B cell (primary cell): ENCODE measurements around the gene PRRT1. TPM values are rescaled to one million over a fixed set of nuclear protein-coding genes. Genes with fewer than 3 reads are reported as not detected.

Experiments
- ATAC-seq: fragments of 200-7000 bp; cut with Tn5 transposase; one replicate; pipeline ENCODE4 v1.10.0; 2021; ENCODE audit warnings: low read depth, mild to moderate bottlenecking, moderate number of reproducible peaks, moderate library complexity
- CTCF ChIA-PET: fragments of 350-600 bp; sonication (Branson Sonifier 250); formaldehyde crosslinking; loops from one replicate; lab custom pipeline; 2021; ENCODE audit warnings: antibody characterized with exemption, inconsistent platforms; lab: Charles Lee
- POLR2A ChIA-PET: fragments of 350-600 bp; sonication (Branson Sonifier 250); formaldehyde crosslinking; loops from one replicate; lab custom pipeline; 2021; ENCODE audit warnings: antibody characterized with exemption; lab: Charles Lee
- DNase-seq: peaks from one replicate; pipeline ENCODE4 v3.0.0; 2013
- H2AFZ ChIP-seq: 2 replicates; pipeline ENCODE4 v1.6.1; 2012; ENCODE audit warnings: mild to moderate bottlenecking, low read depth, low read length; ENCODE audit not compliant: insufficient read depth, poor library complexity, severe bottlenecking
- H3K27ac ChIP-seq, 2 donors: 1 replicate in 1 of 2; 2 replicates in 1 of 2; pipeline ENCODE4 v1.5.1; 2012 to 2013; ENCODE audit warnings: low read length in 2 of 2, mild to moderate bottlenecking in 2 of 2, moderate library complexity in 1 of 2
- H3K27me3 ChIP-seq, 4 experiments: fragments of 200-600 bp in 1 of 4; sonication (generic) in 1 of 4; replicated peaks in 1 of 4; 1 replicate in 2 of 4; 2 replicates in 2 of 4; pipeline versions ENCODE4 v1.6.1 to v1.7.0; 2013 to 2016; ENCODE audit warnings: low read length in 3 of 4, mild to moderate bottlenecking in 2 of 4, mixed read lengths in 1 of 4, moderate library complexity in 1 of 4; ENCODE audit not compliant: insufficient read depth in 4 of 4, control insufficient read depth in 3 of 4; ENCODE audit errors: control extremely low read depth in 1 of 4
- H3K36me3 ChIP-seq, 2 experiments: replicated peaks in 1 of 2; 1 replicate in 1 of 2; 2 replicates in 1 of 2; pipeline versions ENCODE4 v1.6.1 to v1.7.1; 2013; ENCODE audit warnings: low read length in 1 of 2; ENCODE audit not compliant: insufficient read depth in 2 of 2, control insufficient read depth in 1 of 2; ENCODE audit errors: control extremely low read depth in 1 of 2, extremely low read depth in 1 of 2
- H3K4me1 ChIP-seq, 2 donors: fragments of 200-600 bp in 1 of 2; sonication (generic) in 1 of 2; 1 replicate in 1 of 2; 2 replicates in 1 of 2; pipeline versions ENCODE4 v1.5.1 to v1.6.1; 2013 to 2017; ENCODE audit warnings: low read length in 2 of 2; ENCODE audit not compliant: control insufficient read depth in 2 of 2, insufficient read depth in 2 of 2
- H3K4me2 ChIP-seq: replicated peaks from 2 replicates; pipeline ENCODE3; 2012; ENCODE audit warnings: mild to moderate bottlenecking, low read depth, low read length; ENCODE audit not compliant: poor library complexity, severe bottlenecking
- H3K4me3 ChIP-seq, 5 experiments: fragments of 200-600 bp in 1 of 5; sonication (generic) in 1 of 5; 1 replicate in 3 of 5; 2 replicates in 2 of 5; pipeline versions ENCODE4 v1.5.1 to v1.7.0; 2011 to 2016; ENCODE audit warnings: low read length in 4 of 5, mild to moderate bottlenecking in 4 of 5, low read depth in 2 of 5, control low read depth in 1 of 5, moderate library complexity in 1 of 5; ENCODE audit not compliant: insufficient read depth in 1 of 5; ENCODE audit errors: control extremely low read depth in 1 of 5, extremely low read depth in 1 of 5
- H3K79me2 ChIP-seq: fragments of 200-600 bp; sonication (generic); one replicate; pipeline ENCODE4 v1.6.0; 2016; ENCODE audit warnings: low read length; ENCODE audit not compliant: control insufficient read depth, insufficient read depth
- H3K9ac ChIP-seq: fragments of 200-600 bp; sonication (generic); 2 replicates; pipeline ENCODE4 v1.6.1; 2017; ENCODE audit warnings: mild to moderate bottlenecking, low read length, moderate library complexity
- H3K9me3 ChIP-seq, 3 donors: one replicate each; pipeline versions ENCODE4 v1.6.1 to v1.7.1; 2013; ENCODE audit warnings: low read length in 2 of 3; ENCODE audit not compliant: control insufficient read depth in 2 of 3, insufficient read depth in 1 of 3; ENCODE audit errors: control extremely low read depth in 1 of 3
- H4K20me1 ChIP-seq: 2 replicates; pipeline ENCODE4 v1.6.0; 2012; ENCODE audit warnings: mild to moderate bottlenecking, low read length; ENCODE audit not compliant: insufficient read depth, control insufficient read depth, poor library complexity, severe bottlenecking
- H3K27ac Mint-ChIP-seq: one replicate; pipeline ENCODE4 v1.8.0; 2021; ENCODE audit warnings: mixed read lengths
- H3K27me3 Mint-ChIP-seq: one replicate; pipeline ENCODE4 v1.8.0; 2021; ENCODE audit warnings: mixed read lengths
- H3K4me1 Mint-ChIP-seq: one replicate; pipeline ENCODE4 v1.8.0; 2021; ENCODE audit warnings: mixed read lengths
- H3K4me3 Mint-ChIP-seq: one replicate; pipeline ENCODE4 v1.8.0; 2021; ENCODE audit warnings: mixed read lengths
- H3K9me3 Mint-ChIP-seq: one replicate; pipeline ENCODE4 v1.8.0; 2022; ENCODE audit warnings: mixed read lengths; ENCODE audit not compliant: insufficient read depth
- EZH2 ChIP-seq: IDR thresholded peaks from 2 replicates; pipeline ENCODE4 v1.6.1; 2012; ENCODE audit warnings: borderline replicate concordance, low read depth, mild to moderate bottlenecking, moderate library complexity, low read length; ENCODE audit not compliant: insufficient read depth, poor library complexity, severe bottlenecking
- WGBS: methylation state at CpG from one replicate; pipeline ENCODE4 v1.1.5; 2013; ENCODE audit warnings: missing lambda C conversion rate; ENCODE audit not compliant: insufficient coverage; 5-methylcytosine and 5-hydroxymethylcytosine counted together
- intact Hi-C: fragments of 100-400 bp; cut with micrococcal nuclease; formaldehyde crosslinking; loops from one replicate; pipeline ENCODE4 v1.10.0; 2022
- polyA plus RNA-seq: library from polyadenylated mRNA; depleted of rRNA; stranded (reverse); fragments of >200 nt; gene quantifications from 2 replicates; pipeline ENCODE4 v1.2.3, GENCODE V29; 2012
- total RNA-seq, 2 donors: library from RNA; stranded (reverse); fragments of 120-200 nt in 1 of 2; gene quantifications; 1 replicate in 1 of 2; 2 replicates in 1 of 2; pipeline versions ENCODE4 v1.2.3 to v1.2.4, GENCODE V29; 2013 to 2022
- TF ChIP-seq, protein P1 (sequence below): fragments of 200-600 bp; IDR thresholded peaks from one replicate; pipeline ENCODE4 v1.8.0; 2022; ENCODE audit warnings: antibody characterized with exemption, mild to moderate bottlenecking

PRRT1 gene
- total and polyA plus RNA-seq, 2 donors (not counting 1 experiment from before 2014, with no cell fraction given), result not detected

DNA sequence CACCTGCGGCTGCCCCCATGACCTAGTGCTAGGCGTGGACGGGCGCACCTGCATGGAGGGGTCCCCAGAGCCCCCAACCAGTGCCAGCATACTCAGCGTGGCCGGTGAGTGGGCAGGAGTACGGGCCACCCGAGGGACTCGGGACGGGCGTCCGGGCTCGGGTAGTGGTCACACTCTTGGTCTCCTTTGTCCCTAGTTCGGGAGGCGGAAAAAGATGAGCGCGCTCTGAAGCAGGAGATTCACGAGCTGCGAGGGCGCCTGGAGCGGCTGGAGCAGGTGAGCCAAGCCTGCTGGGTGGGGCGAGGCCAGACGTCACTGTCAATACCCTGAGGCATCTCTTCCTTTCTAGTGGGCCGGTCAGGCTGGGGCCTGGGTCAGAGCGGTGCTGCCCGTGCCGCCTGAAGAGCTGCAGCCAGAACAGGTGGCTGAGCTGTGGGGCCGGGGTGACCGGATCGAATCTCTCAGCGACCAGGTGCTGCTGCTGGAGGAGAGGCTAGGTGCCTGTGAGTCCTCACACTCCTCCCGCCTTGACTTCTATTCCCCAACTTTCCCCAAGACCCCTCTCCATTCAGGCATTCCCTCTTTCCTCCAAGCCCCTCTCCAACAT lies 15.5 kb upstream of the PRRT1 start:
- H3K27me3 ChIP-seq, result no peaks in the 10 kb centered on the region
- H3K4me3 Mint-ChIP-seq, result no peak overlapping the region
- H3K9me3 ChIP-seq, result no peaks in the 10 kb centered on the region
- ChIA-PET POLR2A (no interaction called here), CTCF (no interaction called here)
- H3K9me3 Mint-ChIP-seq, result no peaks in the 10 kb centered on the region
- peaks cover 0 to 6% of the 10 kb centered on the region in 2 donors for H3K4me1 ChIP-seq
- WGBS, result 96% methylated on average over 32 of the region's 32 CpGs
- no peak overlapping the region for H3K9ac ChIP-seq
- H2AFZ ChIP-seq, result no peak overlapping the region
- H3K27ac ChIP-seq, result no peak overlapping the region
- no peak overlapping the region for H3K4me3 ChIP-seq
- no peak overlapping the region for H3K27ac Mint-ChIP-seq
- TF ChIP-seq, protein P1, sequence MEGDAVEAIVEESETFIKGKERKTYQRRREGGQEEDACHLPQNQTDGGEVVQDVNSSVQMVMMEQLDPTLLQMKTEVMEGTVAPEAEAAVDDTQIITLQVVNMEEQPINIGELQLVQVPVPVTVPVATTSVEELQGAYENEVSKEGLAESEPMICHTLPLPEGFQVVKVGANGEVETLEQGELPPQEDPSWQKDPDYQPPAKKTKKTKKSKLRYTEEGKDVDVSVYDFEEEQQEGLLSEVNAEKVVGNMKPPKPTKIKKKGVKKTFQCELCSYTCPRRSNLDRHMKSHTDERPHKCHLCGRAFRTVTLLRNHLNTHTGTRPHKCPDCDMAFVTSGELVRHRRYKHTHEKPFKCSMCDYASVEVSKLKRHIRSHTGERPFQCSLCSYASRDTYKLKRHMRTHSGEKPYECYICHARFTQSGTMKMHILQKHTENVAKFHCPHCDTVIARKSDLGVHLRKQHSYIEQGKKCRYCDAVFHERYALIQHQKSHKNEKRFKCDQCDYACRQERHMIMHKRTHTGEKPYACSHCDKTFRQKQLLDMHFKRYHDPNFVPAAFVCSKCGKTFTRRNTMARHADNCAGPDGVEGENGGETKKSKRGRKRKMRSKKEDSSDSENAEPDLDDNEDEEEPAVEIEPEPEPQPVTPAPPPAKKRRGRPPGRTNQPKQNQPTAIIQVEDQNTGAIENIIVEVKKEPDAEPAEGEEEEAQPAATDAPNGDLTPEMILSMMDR, result no peak
- TF ChIP-seq EZH2, result no peak
- H3K79me2 ChIP-seq, result no peaks in the 10 kb centered on the region
- peaks cover 8% of the 10 kb centered on the region for H3K4me1 Mint-ChIP-seq
- H3K4me2 ChIP-seq, result no peak overlapping the region
- H4K20me1 ChIP-seq, result no peaks in the 10 kb centered on the region
- peak; percentile 6 for DNase-seq
- ATAC-seq, result no peak
- peaks cover 7 to 23% of the 10 kb centered on the region in 2 experiments for H3K36me3 ChIP-seq
- no peaks in the 10 kb centered on the region for H3K27me3 Mint-ChIP-seq
- intact Hi-C loops, result no loop called here

DNA sequence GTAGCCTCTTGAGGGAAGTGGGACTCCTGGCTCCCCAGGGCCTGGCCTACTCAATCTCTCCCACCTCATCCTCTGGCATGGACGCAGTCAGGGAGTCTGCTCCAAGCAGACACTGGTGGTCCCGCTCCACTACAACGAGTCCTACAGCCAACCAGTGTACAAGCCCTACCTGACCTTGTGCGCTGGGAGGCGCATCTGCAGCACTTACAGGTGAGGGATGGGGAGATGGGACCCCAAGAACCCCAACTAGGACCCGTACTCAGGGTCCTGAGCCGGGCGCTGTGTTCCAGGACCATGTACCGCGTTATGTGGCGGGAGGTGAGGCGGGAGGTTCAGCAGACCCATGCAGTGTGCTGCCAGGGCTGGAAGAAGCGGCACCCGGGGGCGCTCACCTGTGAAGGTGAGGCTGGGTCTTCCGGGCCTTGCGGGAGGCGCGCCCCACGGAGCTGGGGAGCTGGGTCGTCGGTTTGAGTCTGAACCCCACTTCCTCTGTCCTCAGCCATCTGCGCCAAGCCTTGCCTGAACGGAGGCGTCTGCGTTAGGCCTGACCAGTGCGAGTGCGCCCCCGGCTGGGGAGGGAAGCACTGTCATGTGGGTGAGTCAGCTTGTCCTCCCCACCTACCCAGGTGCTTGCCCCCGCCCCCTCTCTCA lies 14.8 kb upstream of the PRRT1 start:
- ATAC-seq (no peak), DNase-seq (peak; percentile 18)
- H3K9ac ChIP-seq, result no peak overlapping the region
- Mint-ChIP-seq H3K27me3 (no peaks in the 10 kb centered on the region), H3K9me3 (no peaks in the 10 kb centered on the region), H3K27ac (no peak overlapping the region), H3K4me3 (no peak overlapping the region), H3K4me1 (peaks cover 8% of the 10 kb centered on the region)
- H3K79me2 ChIP-seq, result no peaks in the 10 kb centered on the region
- no peaks in the 10 kb centered on the region for H3K9me3 ChIP-seq
- H3K4me1 ChIP-seq, result peaks cover 0 to 6% of the 10 kb centered on the region in 2 donors
- H4K20me1 ChIP-seq, result no peaks in the 10 kb centered on the region
- H3K4me3 ChIP-seq, result no peak overlapping the region
- H3K27me3 ChIP-seq, result no peaks in the 10 kb centered on the region
- H2AFZ ChIP-seq, result no peak overlapping the region
- ChIA-PET POLR2A (no interaction called here), CTCF (no interaction called here)
- WGBS, result 98% methylated on average over 26 of the region's 30 CpGs
- no peak overlapping the region for H3K27ac ChIP-seq
- no peak overlapping the region for H3K4me2 ChIP-seq
- H3K36me3 ChIP-seq, result peaks cover 7 to 23% of the 10 kb centered on the region in 2 experiments
- TF ChIP-seq, protein P1, result no peak
- TF ChIP-seq EZH2, result no peak
- intact Hi-C loops, result no loop called here
